Karpas-422 (cell line): ENCODE measurements around the gene DNAJC5. TPM values are rescaled to one million over a fixed set of nuclear protein-coding genes. Genes with fewer than 3 reads are reported as not detected.

Experiments used
- DNase-seq: peaks from one replicate; pipeline ENCODE4 v3.0.0-alpha.2; 2015
- H2AFZ ChIP-seq: fragments of 200-600 bp; sonication (generic); 2 replicates; pipeline ENCODE4 v1.6.1; 2014; ENCODE audit warnings: antibody characterized with exemption, low read length, mixed read lengths
- H3K27ac ChIP-seq: fragments of 200-600 bp; sonication (generic); 2 replicates; pipeline ENCODE4 v1.5.1; 2014; ENCODE audit warnings: mild to moderate bottlenecking, low read length, moderate library complexity
- H3K27me3 ChIP-seq: fragments of 200-600 bp; sonication (generic); 2 replicates; pipeline ENCODE4 v1.6.1; 2014; ENCODE audit warnings: low read length, mixed read lengths
- H3K36me3 ChIP-seq: fragments of 200-600 bp; sonication (generic); 2 replicates; pipeline ENCODE4 v1.6.1; 2014; ENCODE audit warnings: low read length, mixed read lengths; ENCODE audit not compliant: insufficient read depth
- H3K4me1 ChIP-seq: fragments of 200-600 bp; sonication (generic); 2 replicates; pipeline ENCODE4 v1.6.1; 2014; ENCODE audit warnings: mild to moderate bottlenecking, low read length, mixed read lengths
- H3K4me2 ChIP-seq: fragments of 200-600 bp; sonication (generic); 2 replicates; pipeline ENCODE4 v1.6.1; 2014; ENCODE audit warnings: low read length, low read depth, mild to moderate bottlenecking; ENCODE audit not compliant: poor library complexity, severe bottlenecking
- H3K4me3 ChIP-seq: fragments of 200-600 bp; sonication (generic); 2 replicates; pipeline ENCODE4 v1.5.1; 2014; ENCODE audit warnings: mild to moderate bottlenecking, antibody characterized with exemption, low read length, mixed read lengths
- H3K79me2 ChIP-seq: fragments of 200-600 bp; sonication (generic); 2 replicates; pipeline ENCODE4 v1.6.1; 2014; ENCODE audit warnings: mild to moderate bottlenecking, low read length, mixed read lengths
- H3K9ac ChIP-seq: fragments of 200-600 bp; sonication (generic); 2 replicates; pipeline ENCODE4 v1.6.0; 2014; ENCODE audit warnings: low read length
- H3K9me2 ChIP-seq: fragments of 200-600 bp; sonication (generic), shearing (Covaris generic); replicated peaks from 2 replicates; pipeline ENCODE4 v1.6.0; 2014; ENCODE audit warnings: mild to moderate bottlenecking, low read length, moderate library complexity; ENCODE audit not compliant: insufficient read depth
- H3K9me3 ChIP-seq: fragments of 300-700, 200-600 bp; sonication (generic); 2 replicates; pipeline ENCODE4 v1.6.1; 2014; ENCODE audit warnings: low read length, mixed read lengths
- H4K20me1 ChIP-seq: fragments of 200-600 bp; sonication (generic); 2 replicates; pipeline ENCODE4 v1.6.1; 2014; ENCODE audit warnings: mild to moderate bottlenecking, antibody characterized with exemption, low read length, low read depth; ENCODE audit not compliant: insufficient read depth
- total RNA-seq: library from RNA; depleted of rRNA; stranded (reverse); fragments of >200 nt; shearing (Covaris generic); gene quantifications from 2 replicates; pipeline ENCODE4 v1.2.3, GENCODE V29; 2014; ENCODE audit warnings: low replicate concordance

The DNAJC5 gene
- total RNA-seq, 1 experiment from 2014 or later, result 22.9 TPM

GRCh38 chr20:63933646-63934045 is 38.7 kb downstream of the DNAJC5 start:
- Histone ChIP-seq H3K9ac (no peak overlapping the region), H3K9me3 (no peaks in the 10 kb centered on the region), H3K4me3 (no peak overlapping the region), H3K27ac (no peak overlapping the region), H4K20me1 (no peaks in the 10 kb centered on the region), H3K27me3 (no peaks in the 10 kb centered on the region), H3K36me3 (0 out of 2 replicates have a peak, but pooled peaks cover 4% of the 10 kb centered on the region), H2AFZ (no peak overlapping the region), H3K4me1 (no peaks in the 10 kb centered on the region), H3K4me2 (no peak overlapping the region), H3K9me2 (no peaks in the 10 kb centered on the region), H3K79me2 (no peaks in the 10 kb centered on the region)
- no peak for DNase-seq

GRCh38 chr20:63934271-63935068 is 39.5 kb downstream of the DNAJC5 start:
- Histone ChIP-seq H3K4me1 (no peaks in the 10 kb centered on the region), H3K9ac (no peak overlapping the region), H3K4me3 (no peak overlapping the region), H3K9me2 (no peaks in the 10 kb centered on the region), H3K36me3 (0 out of 2 replicates have a peak, but pooled peaks cover 2% of the 10 kb centered on the region), H2AFZ (no peak overlapping the region), H3K27me3 (no peaks in the 10 kb centered on the region), H4K20me1 (no peaks in the 10 kb centered on the region), H3K4me2 (no peak overlapping the region), H3K27ac (no peak overlapping the region), H3K79me2 (no peaks in the 10 kb centered on the region), H3K9me3 (no peaks in the 10 kb centered on the region)
- DNase-seq, result no peak

GRCh38 chr20:63935447-63935846 is 40.5 kb downstream of the DNAJC5 start:
- H3K27me3 ChIP-seq, result no peaks in the 10 kb centered on the region
- H3K79me2 ChIP-seq, result no peaks in the 10 kb centered on the region
- H3K9me3 ChIP-seq, result no peaks in the 10 kb centered on the region
- no peak overlapping the region for H3K9ac ChIP-seq
- H3K9me2 ChIP-seq, result no peaks in the 10 kb centered on the region
- H3K36me3 ChIP-seq, result 0 out of 2 replicates have a peak, but pooled peaks cover 2% of the 10 kb centered on the region
- no peaks in the 10 kb centered on the region for H3K4me1 ChIP-seq
- DNase-seq, result no peak
- H4K20me1 ChIP-seq, result no peaks in the 10 kb centered on the region
- H3K27ac ChIP-seq, result no peak overlapping the region
- H2AFZ ChIP-seq, result no peak overlapping the region
- H3K4me3 ChIP-seq, result no peak overlapping the region
- no peak overlapping the region for H3K4me2 ChIP-seq

- H3K9ac ChIP-seq, result no peak overlapping the region
- H3K27ac ChIP-seq, result no peak overlapping the region
- no peak for DNase-seq
- H3K27me3 ChIP-seq, result no peaks in the 10 kb centered on the region
- H3K9me3 ChIP-seq, result no peaks in the 10 kb centered on the region
- H3K36me3 ChIP-seq, result 0 out of 2 replicates have a peak, but pooled peaks cover under 1% of the 10 kb centered on the region
- peaks cover 4% of the 10 kb centered on the region; the same call in 1 of the 2 replicates for H4K20me1 ChIP-seq
- H3K4me2 ChIP-seq, result no peak overlapping the region
- H3K4me1 ChIP-seq, result no peaks in the 10 kb centered on the region
- no peaks in the 10 kb centered on the region for H3K79me2 ChIP-seq
- H3K4me3 ChIP-seq, result no peak overlapping the region
- no peaks in the 10 kb centered on the region for H3K9me2 ChIP-seq
- no peak overlapping the region for H2AFZ ChIP-seq
These were observed 42.7 kb downstream of the DNAJC5 start for GRCh38 chr20:63937596-63937995.

GRCh38 chr20:63939061-63939935 is 44.4 kb downstream of the DNAJC5 start:
- H3K36me3 ChIP-seq, result 0 out of 2 replicates have a peak, but pooled peaks cover 4% of the 10 kb centered on the region
- H4K20me1 ChIP-seq, result peaks cover 4% of the 10 kb centered on the region; the same call in 1 of the 2 replicates
- no peak for DNase-seq

GRCh38 chr20:63940071-63940471 is 45.1 kb downstream of the DNAJC5 start:
- H4K20me1 ChIP-seq, result peaks cover 4% of the 10 kb centered on the region; the same call in 1 of the 2 replicates
- no peak overlapping the region for H2AFZ ChIP-seq
- no peaks in the 10 kb centered on the region for H3K9me3 ChIP-seq
- 0 out of 2 replicates have a peak, but pooled peaks cover 4% of the 10 kb centered on the region for H3K36me3 ChIP-seq
- no peak for DNase-seq
- H3K4me2 ChIP-seq, result no peak overlapping the region
- H3K27me3 ChIP-seq, result no peaks in the 10 kb centered on the region
- no peak overlapping the region for H3K4me3 ChIP-seq
- H3K79me2 ChIP-seq, result peaks cover under 1% of the 10 kb centered on the region
- no peak overlapping the region for H3K27ac ChIP-seq
- no peaks in the 10 kb centered on the region for H3K4me1 ChIP-seq
- H3K9me2 ChIP-seq, result no peaks in the 10 kb centered on the region
- no peak overlapping the region for H3K9ac ChIP-seq

More at GRCh38 chr20:63939061-63939935, 44.4 kb downstream of the DNAJC5 start:
- no peak overlapping the region for H3K4me3 ChIP-seq
- no peak overlapping the region for H3K9ac ChIP-seq
- no peaks in the 10 kb centered on the region for H3K27me3 ChIP-seq
- H3K79me2 ChIP-seq, result no peaks in the 10 kb centered on the region
- no peaks in the 10 kb centered on the region for H3K9me3 ChIP-seq
- H3K27ac ChIP-seq, result no peak overlapping the region
- no peak overlapping the region for H3K4me2 ChIP-seq
- no peak overlapping the region for H2AFZ ChIP-seq
- no peaks in the 10 kb centered on the region for H3K4me1 ChIP-seq
- no peaks in the 10 kb centered on the region for H3K9me2 ChIP-seq

GRCh38 chr20:63940472-63941266 is 45.7 kb downstream of the DNAJC5 start:
- Histone ChIP-seq H3K9me3 (no peaks in the 10 kb centered on the region), H4K20me1 (peaks cover 8% of the 10 kb centered on the region; the same call in 1 of the 2 replicates), H3K79me2 (peaks cover 7% of the 10 kb centered on the region), H3K27me3 (no peaks in the 10 kb centered on the region), H3K27ac (no peak overlapping the region), H3K36me3 (0 out of 2 replicates have a peak, but pooled peaks cover 4% of the 10 kb centered on the region), H2AFZ (no peak overlapping the region), H3K4me1 (no peaks in the 10 kb centered on the region), H3K4me2 (no peak overlapping the region), H3K9ac (no peak overlapping the region), H3K4me3 (no peak overlapping the region), H3K9me2 (no peaks in the 10 kb centered on the region)
- no peak for DNase-seq
